ENCODE measurements around the gene ARHGAP29. TPM values are rescaled to one million over a fixed set of nuclear protein-coding genes. Genes with fewer than 3 reads are reported as not detected.

The ARHGAP29 gene
- total and polyA plus RNA-seq, 10 of the 15 experiments (the other 5 are each of a cell fraction or from before 2014, with no cell fraction given), result under 0.01 to 0.43 (median 0.10) TPM; not detected in 4

GRCh38 chr1:94193128-94193527 lies 44.3 kb downstream of the ARHGAP29 start:
- Histone ChIP-seq H3K79me2 (ENCODE audit: control insufficient read depth, insufficient read depth, low read length) (no peaks in the 10 kb centered on the region), H3K9ac (ENCODE audit: control insufficient read depth, insufficient read depth, low read length) (no peak overlapping the region), H3K4me2 (ENCODE audit: control insufficient read depth, insufficient read depth) (no peak overlapping the region), H3K27ac (ENCODE audit: control insufficient read depth, insufficient read depth) (no peak overlapping the region), H3K4me3 (no peak overlapping the region), H2AFZ (ENCODE audit: control insufficient read depth, low read depth, low read length) (no peak overlapping the region), H4K20me1 (ENCODE audit: control insufficient read depth, insufficient read depth) (no peaks in the 10 kb centered on the region), H3K36me3 (ENCODE audit: control insufficient read depth in 2 of 2, insufficient read depth in 2 of 2, low read length in 1 of 2) (no peaks in the 10 kb centered on the region), H3K4me1 (ENCODE audit: control insufficient read depth, insufficient read depth, low read length) (no peaks in the 10 kb centered on the region), H3K9me3 (replicated peaks; ENCODE audit: control insufficient read depth, insufficient read depth, low read length) (no peaks in the 10 kb centered on the region), H3K27me3 (replicated peaks in 1 of 2; ENCODE audit: control insufficient read depth in 2 of 2, insufficient read depth in 2 of 2, low read length in 1 of 2) (no peaks in the 10 kb centered on the region)
- CTCF ChIA-PET, result no interaction called here
- intact Hi-C loops (cut with micrococcal nuclease; ENCODE audit: unreplicated experiment), result no loop called here
- FAIRE-seq (no peak), DNase-seq (ENCODE audit: low read depth, low spot score) (no peak), ATAC-seq (no peak)
- no TSS peak for BruUV-seq (replicated peaks)
- TF ChIP-seq ZNF207 (IDR thresholded peaks at IDR 0.05; ENCODE audit: borderline replicate concordance) (no peak), RCOR1 (conservative IDR thresholded peaks at IDR 0.05; ENCODE audit: low read depth, low read length) (no peak), CBX3 (IDR thresholded peaks at IDR 0.05; ENCODE audit: borderline replicate concordance, low read depth) (no peak), MAX (IDR thresholded peaks at IDR 0.05; ENCODE audit: low read depth, low read length) (no peak), KAT2A (conservative IDR thresholded peaks at IDR 0.05; ENCODE audit: control insufficient read depth, low read depth, low read length) (no peak), BCLAF1 (IDR thresholded peaks at IDR 0.05) (no peak), ATF2 (IDR thresholded peaks at IDR 0.05; ENCODE audit: low read length) (no peak), ELK1 (IDR thresholded peaks at IDR 0.05; ENCODE audit: low read depth, low read length) (no peak), IRF5 (IDR thresholded peaks at IDR 0.05; ENCODE audit: borderline replicate concordance) (no peak), RAD21 (IDR thresholded peaks at IDR 0.05; ENCODE audit: insufficient read depth, low read depth, low read length) (no peak)
- RAD21 ChIA-PET (ENCODE audit: unreplicated experiment), result no interaction called here
- WGBS (ENCODE audit: insufficient coverage, insufficient replicate concordance, low lambda C conversion rate, missing lambda C conversion rate), result 0% methylated on average over 1 of the region's 1 CpG
- SMC1A ChIA-PET (ENCODE audit: uncharacterized antibody, unreplicated experiment), result no interaction called here
- POLR2A ChIA-PET, result no interaction called here
- in situ Hi-C loops (cut with MboI), result no loop called here

All from GM12878 (cell line).